Lower leg skin (tissue), 3 donors: ENCODE data around the gene ZG16.

Source experiments
- CTCF ChIP-seq, 3 donors: fragments of 450-650 bp; IDR thresholded peaks; one replicate each; pipeline ENCODE4 v1.5.1; 2016; ENCODE audit warnings: antibody characterized with exemption in 3 of 3, mild to moderate bottlenecking in 3 of 3, moderate library complexity in 2 of 3
- POLR2A ChIP-seq, 2 donors: fragments of 450-650 bp; IDR thresholded peaks; one replicate each; pipeline ENCODE4 v1.6.1; 2016 to 2017; ENCODE audit warnings: antibody characterized with exemption in 2 of 2, mild to moderate bottlenecking in 1 of 2, moderate library complexity in 1 of 2

GRCh38 chr16:29765167-29766032 lies 12.7 kb upstream of the ZG16 start:
- peak in 1 of 3 donors; percentile 43 for TF ChIP-seq CTCF (IDR thresholded peaks at IDR 0.05)
- no peak for TF ChIP-seq POLR2A (IDR thresholded peaks at IDR 0.05)
